ENCODE data around the gene SGCA.

DNA sequence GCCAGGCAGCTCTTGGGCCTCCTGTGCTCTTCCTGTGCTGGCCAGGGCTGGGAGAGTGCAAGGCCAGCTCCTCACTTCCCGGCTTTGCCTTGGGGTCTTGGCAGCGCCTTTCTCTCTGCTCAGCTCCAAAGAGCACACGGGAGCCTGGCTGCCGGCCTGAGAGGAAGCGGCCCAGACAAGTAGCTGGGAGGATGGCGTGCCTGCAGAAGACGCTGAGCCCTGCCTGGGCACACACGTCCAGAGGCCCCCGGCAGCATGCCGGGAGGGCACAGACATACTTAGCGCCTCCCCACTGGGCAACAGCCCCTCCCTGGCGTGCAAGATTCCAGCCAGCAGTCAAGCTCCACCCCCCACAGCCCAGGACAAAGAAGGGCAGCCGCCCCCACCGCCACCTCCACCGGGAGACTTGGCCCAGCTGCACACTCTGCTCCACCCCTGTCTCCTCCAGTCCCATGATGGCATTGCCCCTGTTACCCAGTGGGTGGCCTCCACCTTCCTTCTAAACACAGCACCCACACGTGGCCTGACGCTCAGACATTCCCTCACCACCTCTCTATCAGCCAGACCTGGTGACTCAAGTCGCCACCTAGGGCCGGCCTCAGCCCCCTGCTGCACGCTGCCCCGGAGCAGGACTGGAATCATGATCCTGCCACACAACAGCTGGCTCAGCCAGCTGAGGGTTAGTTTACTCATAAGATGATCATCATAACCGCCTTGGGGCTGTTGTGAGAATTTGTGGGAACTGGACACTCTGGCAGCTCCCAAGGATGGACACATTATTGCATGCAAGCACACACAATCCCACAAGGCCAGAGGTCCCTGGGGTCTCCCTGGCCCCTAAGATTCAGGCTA, 12.4 kb downstream of the SGCA start:
- TF ChIP-seq POLR2A (IDR thresholded peaks at IDR 0.05) (no peak), POLR2AphosphoS5 (IDR thresholded peaks at IDR 0.05) (no peak), EP300 (IDR thresholded peaks at IDR 0.05) (no peak)
- TF ChIP-seq, protein P1, sequence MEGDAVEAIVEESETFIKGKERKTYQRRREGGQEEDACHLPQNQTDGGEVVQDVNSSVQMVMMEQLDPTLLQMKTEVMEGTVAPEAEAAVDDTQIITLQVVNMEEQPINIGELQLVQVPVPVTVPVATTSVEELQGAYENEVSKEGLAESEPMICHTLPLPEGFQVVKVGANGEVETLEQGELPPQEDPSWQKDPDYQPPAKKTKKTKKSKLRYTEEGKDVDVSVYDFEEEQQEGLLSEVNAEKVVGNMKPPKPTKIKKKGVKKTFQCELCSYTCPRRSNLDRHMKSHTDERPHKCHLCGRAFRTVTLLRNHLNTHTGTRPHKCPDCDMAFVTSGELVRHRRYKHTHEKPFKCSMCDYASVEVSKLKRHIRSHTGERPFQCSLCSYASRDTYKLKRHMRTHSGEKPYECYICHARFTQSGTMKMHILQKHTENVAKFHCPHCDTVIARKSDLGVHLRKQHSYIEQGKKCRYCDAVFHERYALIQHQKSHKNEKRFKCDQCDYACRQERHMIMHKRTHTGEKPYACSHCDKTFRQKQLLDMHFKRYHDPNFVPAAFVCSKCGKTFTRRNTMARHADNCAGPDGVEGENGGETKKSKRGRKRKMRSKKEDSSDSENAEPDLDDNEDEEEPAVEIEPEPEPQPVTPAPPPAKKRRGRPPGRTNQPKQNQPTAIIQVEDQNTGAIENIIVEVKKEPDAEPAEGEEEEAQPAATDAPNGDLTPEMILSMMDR (IDR thresholded peaks at IDR 0.05), result peak; percentile 13 to 35

Measured in suprapubic skin (tissue), 4 donors.